MM.1S (cell line): Measurements from ENCODE around the gene NDFIP2.

Experiments
- DNase-seq: peaks from one replicate; pipeline ENCODE4 v3.0.0-alpha.2; 2015
- H2AFZ ChIP-seq: fragments of 300-600 bp; sonication (generic); 2 replicates; pipeline ENCODE4 v1.6.0; 2016; ENCODE audit warnings: antibody characterized with exemption, low read length
- H3F3A ChIP-seq: fragments of 300-600 bp; sonication (generic); 2 replicates; pipeline ENCODE4 v1.6.1; 2016; ENCODE audit warnings: mild to moderate bottlenecking, antibody characterized with exemption, low read length, moderate library complexity, mixed read lengths; ENCODE audit not compliant: insufficient read depth
- H3K27ac ChIP-seq: fragments of 300-600 bp; sonication (generic); 2 replicates; pipeline ENCODE4 v1.5.1; 2016; ENCODE audit warnings: mild to moderate bottlenecking, low read length
- H3K27me3 ChIP-seq: fragments of 300-600 bp; sonication (generic); replicated peaks from 2 replicates; pipeline ENCODE4 v1.6.0; 2016; ENCODE audit warnings: low read length; ENCODE audit not compliant: insufficient read depth
- H3K36me3 ChIP-seq: fragments of 300-600 bp; sonication (generic); replicated peaks from 2 replicates; pipeline ENCODE4 v1.6.1; 2016; ENCODE audit warnings: mild to moderate bottlenecking, low read length, mixed read lengths; ENCODE audit not compliant: insufficient read depth
- H3K4me1 ChIP-seq: fragments of 300-600 bp; sonication (generic); 2 replicates; pipeline ENCODE4 v1.6.1; 2016; ENCODE audit warnings: low read length, mixed read lengths
- H3K4me2 ChIP-seq: fragments of 300-600 bp; sonication (generic); 2 replicates; pipeline ENCODE4 v1.6.0; 2016; ENCODE audit warnings: low read depth, low read length
- H3K4me3 ChIP-seq: fragments of 300-600 bp; sonication (generic); 2 replicates; pipeline ENCODE4 v1.5.1; 2016; ENCODE audit warnings: low read length, mixed read lengths
- H3K79me2 ChIP-seq: fragments of 300-600 bp; sonication (generic); 2 replicates; pipeline ENCODE4 v1.6.1; 2016; ENCODE audit warnings: mixed run types, low read length, mixed read lengths
- H3K9ac ChIP-seq: fragments of 300-600 bp; sonication (generic); 2 replicates; pipeline ENCODE4 v1.6.1; 2016; ENCODE audit warnings: low read length, mixed read lengths
- H3K9me2 ChIP-seq: fragments of 300-600 bp; sonication (generic); replicated peaks from 2 replicates; pipeline ENCODE4 v1.6.1; 2016; ENCODE audit warnings: mild to moderate bottlenecking, low read length, mixed read lengths; ENCODE audit not compliant: insufficient read depth
- H3K9me3 ChIP-seq: fragments of 300-600 bp; sonication (generic); replicated peaks from 2 replicates; pipeline ENCODE4 v1.6.1; 2016; ENCODE audit warnings: mild to moderate bottlenecking, low read length, mixed read lengths; ENCODE audit not compliant: insufficient read depth
- H4K20me1 ChIP-seq: fragments of 300-600 bp; sonication (generic); 2 replicates; pipeline ENCODE4 v1.6.1; 2016; ENCODE audit warnings: mild to moderate bottlenecking, low read length, moderate library complexity, mixed read lengths; ENCODE audit not compliant: insufficient read depth
- CTCF ChIP-seq: fragments of 300-600 bp; sonication (generic); IDR thresholded peaks from 2 replicates; pipeline ENCODE4 v1.5.1; 2016; ENCODE audit warnings: antibody characterized with exemption, low read length, mixed read lengths
- EZH2 ChIP-seq: fragments of 300-600 bp; sonication (generic); optimal IDR thresholded peaks from 2 replicates; pipeline ENCODE3; 2017; ENCODE audit warnings: low read depth, mild to moderate bottlenecking, antibody characterized with exemption, low read length, mixed read lengths
- EZH2phosphoT487 ChIP-seq: fragments of 300-600 bp; sonication (generic); IDR thresholded peaks from 2 replicates; pipeline ENCODE4 v1.6.1; 2018; ENCODE audit warnings: antibody characterized with exemption, low read length

Gene NDFIP2

GRCh38 chr13:79470666-79471065 lies 10.3 kb upstream of the NDFIP2 start:
- no peak for TF ChIP-seq CTCF
- TF ChIP-seq EZH2: no peak
- no peak for TF ChIP-seq EZH2phosphoT487
- no peak for DNase-seq

GRCh38 chr13:79475569-79475968 lies 5.4 kb upstream of the NDFIP2 start:
- H3K27ac ChIP-seq: no peak overlapping the region
- no peaks in the 10 kb centered on the region for H3K79me2 ChIP-seq
- no peaks in the 10 kb centered on the region for H3K9me3 ChIP-seq
- H3K9ac ChIP-seq: no peak overlapping the region
- no peak overlapping the region for H3K4me2 ChIP-seq
- H3K27me3 ChIP-seq: no peaks in the 10 kb centered on the region
- no peak overlapping the region for H2AFZ ChIP-seq
- no peaks in the 10 kb centered on the region for H3K36me3 ChIP-seq
- H3F3A ChIP-seq: peaks cover 7% of the 10 kb centered on the region; the same call in 1 of the 2 replicates
- TF ChIP-seq CTCF (no peak), EZH2 (no peak), EZH2phosphoT487 (no peak)
- no peak overlapping the region for H3K4me3 ChIP-seq
- H4K20me1 ChIP-seq: no peaks in the 10 kb centered on the region
- DNase-seq: no peak
- H3K9me2 ChIP-seq: no peaks in the 10 kb centered on the region
- no peaks in the 10 kb centered on the region for H3K4me1 ChIP-seq

More at GRCh38 chr13:79470666-79471065, 10.3 kb upstream of the NDFIP2 start:
- H4K20me1 ChIP-seq: no peaks in the 10 kb centered on the region
- no peaks in the 10 kb centered on the region for H3F3A ChIP-seq
- H3K27me3 ChIP-seq: no peaks in the 10 kb centered on the region
- no peaks in the 10 kb centered on the region for H3K36me3 ChIP-seq
- no peak overlapping the region for H3K4me2 ChIP-seq
- no peak overlapping the region for H2AFZ ChIP-seq
- no peak overlapping the region for H3K4me3 ChIP-seq
- H3K79me2 ChIP-seq: no peaks in the 10 kb centered on the region
- no peak overlapping the region for H3K9ac ChIP-seq
- H3K27ac ChIP-seq: no peak overlapping the region
- H3K9me3 ChIP-seq: no peaks in the 10 kb centered on the region
- no peaks in the 10 kb centered on the region for H3K9me2 ChIP-seq
- no peaks in the 10 kb centered on the region for H3K4me1 ChIP-seq

- Histone ChIP-seq H3K4me1 (no peaks in the 10 kb centered on the region), H3K4me2 (no peak overlapping the region), H3K36me3 (no peaks in the 10 kb centered on the region), H3K27ac (no peak overlapping the region), H3K9me3 (no peaks in the 10 kb centered on the region), H4K20me1 (no peaks in the 10 kb centered on the region), H3K4me3 (no peak overlapping the region), H3K79me2 (peaks cover 12% of the 10 kb centered on the region), H3K9ac (no peak overlapping the region), H3K27me3 (no peaks in the 10 kb centered on the region), H3F3A (peaks cover 16% of the 10 kb centered on the region), H2AFZ (no peak overlapping the region), H3K9me2 (no peaks in the 10 kb centered on the region)
- TF ChIP-seq CTCF (no peak), EZH2 (no peak), EZH2phosphoT487 (no peak)
- no peak for DNase-seq
Observed at GRCh38 chr13:79477968-79478367, 3.0 kb upstream of the NDFIP2 start.
